Measurements from ENCODE around the gene SAMD10.

GRCh38 chr20:63958471-63958870 lies 21.0 kb downstream of the SAMD10 start:
- TF ChIP-seq, protein P1, sequence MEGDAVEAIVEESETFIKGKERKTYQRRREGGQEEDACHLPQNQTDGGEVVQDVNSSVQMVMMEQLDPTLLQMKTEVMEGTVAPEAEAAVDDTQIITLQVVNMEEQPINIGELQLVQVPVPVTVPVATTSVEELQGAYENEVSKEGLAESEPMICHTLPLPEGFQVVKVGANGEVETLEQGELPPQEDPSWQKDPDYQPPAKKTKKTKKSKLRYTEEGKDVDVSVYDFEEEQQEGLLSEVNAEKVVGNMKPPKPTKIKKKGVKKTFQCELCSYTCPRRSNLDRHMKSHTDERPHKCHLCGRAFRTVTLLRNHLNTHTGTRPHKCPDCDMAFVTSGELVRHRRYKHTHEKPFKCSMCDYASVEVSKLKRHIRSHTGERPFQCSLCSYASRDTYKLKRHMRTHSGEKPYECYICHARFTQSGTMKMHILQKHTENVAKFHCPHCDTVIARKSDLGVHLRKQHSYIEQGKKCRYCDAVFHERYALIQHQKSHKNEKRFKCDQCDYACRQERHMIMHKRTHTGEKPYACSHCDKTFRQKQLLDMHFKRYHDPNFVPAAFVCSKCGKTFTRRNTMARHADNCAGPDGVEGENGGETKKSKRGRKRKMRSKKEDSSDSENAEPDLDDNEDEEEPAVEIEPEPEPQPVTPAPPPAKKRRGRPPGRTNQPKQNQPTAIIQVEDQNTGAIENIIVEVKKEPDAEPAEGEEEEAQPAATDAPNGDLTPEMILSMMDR (IDR thresholded peaks at IDR 0.05; ENCODE audit: low read depth, low read length, missing input control): no peak
- TF ChIP-seq JUND (IDR thresholded peaks at IDR 0.05): no peak
